Immature natural killer cell (primary cell): Measurements from ENCODE around the gene CPEB3. TPM values are rescaled to one million over a fixed set of nuclear protein-coding genes. Genes with fewer than 3 reads are reported as not detected.
"Not testable (repeated sequence)": the region's sequence is repeated elsewhere in the genome, so short reads cannot be mapped to it uniquely, and the experiment has no call there.

Source experiments
- DNase-seq, 3 donors: peaks; one replicate each; pipeline ENCODE4 v3.0.0; 2022; ENCODE audit warnings: mixed read lengths in 1 of 3
- H3K27ac Mint-ChIP-seq, 6 donors: one replicate each; pipeline ENCODE4 v1.8.0; 2020; ENCODE audit warnings: mixed read lengths in 6 of 6, mild to moderate bottlenecking in 5 of 6, inconsistent platforms in 4 of 6, moderate library complexity in 3 of 6
- H3K27me3 Mint-ChIP-seq, 3 donors: one replicate each; pipeline ENCODE4 v1.8.0; 2020 to 2021; ENCODE audit warnings: low read depth in 3 of 3, mild to moderate bottlenecking in 3 of 3, mixed read lengths in 3 of 3, moderate library complexity in 3 of 3, inconsistent platforms in 1 of 3
- H3K36me3 Mint-ChIP-seq, 3 donors: one replicate each; pipeline ENCODE4 v1.8.0; 2020; ENCODE audit warnings: mixed read lengths in 3 of 3, inconsistent platforms in 2 of 3, mild to moderate bottlenecking in 2 of 3
- H3K4me1 Mint-ChIP-seq, 2 donors: one replicate each; pipeline ENCODE4 v1.8.0; 2020; ENCODE audit warnings: inconsistent platforms in 2 of 2, mild to moderate bottlenecking in 2 of 2, mixed read lengths in 2 of 2, moderate library complexity in 1 of 2
- H3K4me3 Mint-ChIP-seq, 5 donors: one replicate each; pipeline ENCODE4 v1.8.0; 2020; ENCODE audit warnings: mild to moderate bottlenecking in 5 of 5, mixed read lengths in 5 of 5, inconsistent platforms in 3 of 5, moderate library complexity in 3 of 5
- H3K9me3 Mint-ChIP-seq, 6 donors: one replicate each; pipeline ENCODE4 v1.8.0; 2020; ENCODE audit warnings: mild to moderate bottlenecking in 6 of 6, mixed read lengths in 6 of 6, inconsistent platforms in 4 of 6, moderate library complexity in 3 of 6
- polyA plus RNA-seq, 3 donors: library from polyadenylated mRNA; unstranded; fragments of 300-500 nt; fragmentation: Illumina TruSeq; gene quantifications; one replicate each; pipeline ENCODE4 v1.2.3, GENCODE V29; 2021

Gene CPEB3
- polyA plus RNA-seq = 1 to 10 TPM in 1 of 3 donors, under 1 TPM in 1, not detected in 1; 0.63 to 1.1 TPM

DNA sequence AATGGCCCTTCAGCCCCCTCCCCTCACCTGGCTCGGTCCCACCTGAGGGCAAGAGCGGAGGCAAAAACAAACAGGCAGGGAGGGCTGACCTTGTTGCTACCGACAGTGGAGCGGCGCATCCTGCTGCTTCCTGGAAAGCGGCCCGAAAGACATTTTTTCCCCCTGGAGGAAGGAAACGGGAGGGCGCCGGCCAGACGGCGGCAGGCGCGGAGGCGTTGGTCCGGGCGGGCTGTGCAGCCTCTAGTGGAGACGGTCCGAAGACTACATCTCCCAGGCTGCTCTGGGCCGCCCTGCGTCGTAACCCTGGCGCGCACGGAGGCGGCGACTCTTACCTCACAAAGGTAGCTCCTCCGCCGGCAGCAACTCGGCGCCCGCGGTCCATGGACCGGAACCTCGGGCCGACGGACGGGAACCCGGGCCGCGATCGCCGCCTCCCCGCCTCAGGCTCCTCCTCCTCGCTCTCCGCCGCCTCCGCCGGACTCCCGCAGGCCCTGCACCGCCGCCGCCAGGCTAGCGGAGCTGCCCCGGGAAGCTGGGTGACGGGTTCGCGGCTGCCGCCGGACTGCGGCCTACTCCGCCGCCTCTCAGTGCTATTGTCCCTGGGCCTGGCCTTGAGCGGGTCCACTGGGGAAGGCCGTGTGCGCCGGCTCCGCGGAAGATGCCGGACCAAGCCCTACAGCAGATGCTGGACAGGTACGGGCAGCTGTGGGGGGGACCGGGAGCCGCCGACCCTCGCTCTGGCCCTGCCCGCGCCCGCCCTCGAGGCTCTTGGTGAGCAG is at the start of gene CPEB3, which contains the start of gene MARCHF5:
Gene CPEB3 (minus strand): TSS at position 242 of the 779 bp plus-strand sequence. CDS start 50,728 bp downstream, outside the sequence.
Gene MARCHF5 (plus strand): TSS at position 331 of the 779 bp plus-strand sequence. CDS start 328 bp downstream, at position 659.
- H3K36me3 Mint-ChIP-seq = no peaks in the 10 kb centered on the region
- no peaks in the 10 kb centered on the region for H3K9me3 Mint-ChIP-seq
- H3K4me1 Mint-ChIP-seq = peaks cover 31 to 40% of the 10 kb centered on the region in 2 donors
- H3K4me3 Mint-ChIP-seq = peak within 1 kb of the TSS; percentile 89 to 98 (median 95)
- DNase-seq = peak; percentile 90 to 91 (median 91)
- peaks cover 2 to 7% (median 3%) of the 10 kb centered on the region in 3 donors for H3K27me3 Mint-ChIP-seq
- peak within 1 kb of the TSS; percentile 74 to 93 (median 90) for H3K27ac Mint-ChIP-seq

DNA sequence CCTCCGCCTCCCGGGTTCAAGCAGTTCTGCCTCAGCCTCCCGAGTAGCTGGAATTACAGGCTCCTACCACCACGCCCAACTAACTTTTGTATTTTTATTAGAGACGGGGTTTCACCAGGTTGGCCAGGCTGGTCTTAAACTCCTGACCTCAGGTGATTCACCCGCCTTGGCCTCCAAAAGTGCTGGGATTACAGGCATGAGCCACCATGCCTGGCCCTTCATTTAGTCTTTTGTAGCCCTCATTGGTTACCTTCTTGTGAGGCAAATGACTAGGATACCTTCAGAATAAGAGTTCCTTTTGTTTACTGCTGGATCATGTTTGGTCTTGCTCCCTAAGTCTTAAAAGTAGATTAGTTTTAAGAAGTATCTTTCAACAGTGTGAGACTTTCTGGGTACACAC is 39.0 kb upstream of the CPEB3 start:
- H3K4me1 Mint-ChIP-seq = peaks cover 28 to 48% of the 10 kb centered on the region in 2 donors

DNA sequence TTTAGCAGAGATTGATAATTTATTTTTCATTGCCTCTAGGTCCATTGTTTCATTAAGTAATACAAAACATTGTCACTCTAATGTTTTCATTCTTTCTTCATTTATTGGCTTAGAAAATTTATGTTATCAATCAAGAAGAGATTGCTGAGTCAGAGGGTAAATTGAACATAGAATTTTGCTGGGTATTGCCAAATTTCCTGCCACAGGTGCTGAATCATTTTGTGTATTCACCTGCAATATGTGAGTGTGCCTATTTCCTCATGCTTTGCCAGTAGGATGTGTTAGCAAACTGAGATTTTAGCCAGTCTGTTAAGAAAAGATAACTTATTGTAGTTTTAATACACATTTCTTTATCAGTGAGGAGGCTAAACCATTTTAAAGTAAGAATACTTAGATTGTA is 38.1 kb upstream of the CPEB3 start:
- no peaks in the 10 kb centered on the region for H3K27me3 Mint-ChIP-seq
- no peak overlapping the region for H3K27ac Mint-ChIP-seq
- no peak overlapping the region for H3K4me3 Mint-ChIP-seq
- H3K9me3 Mint-ChIP-seq = no peaks in the 10 kb centered on the region
- no peaks in the 10 kb centered on the region for H3K36me3 Mint-ChIP-seq
- peaks cover 30 to 57% of the 10 kb centered on the region in 2 donors for H3K4me1 Mint-ChIP-seq
- no peak for DNase-seq

More for the DNA sequence above, 39.0 kb upstream of the CPEB3 start:
- H3K27me3 Mint-ChIP-seq, H3K36me3 Mint-ChIP-seq, H3K9me3 Mint-ChIP-seq, DNase-seq, H3K4me3 Mint-ChIP-seq: not testable (repeated sequence)
- H3K27ac Mint-ChIP-seq = peak overlapping the region in 1 of 6 donors; percentile 12

DNA sequence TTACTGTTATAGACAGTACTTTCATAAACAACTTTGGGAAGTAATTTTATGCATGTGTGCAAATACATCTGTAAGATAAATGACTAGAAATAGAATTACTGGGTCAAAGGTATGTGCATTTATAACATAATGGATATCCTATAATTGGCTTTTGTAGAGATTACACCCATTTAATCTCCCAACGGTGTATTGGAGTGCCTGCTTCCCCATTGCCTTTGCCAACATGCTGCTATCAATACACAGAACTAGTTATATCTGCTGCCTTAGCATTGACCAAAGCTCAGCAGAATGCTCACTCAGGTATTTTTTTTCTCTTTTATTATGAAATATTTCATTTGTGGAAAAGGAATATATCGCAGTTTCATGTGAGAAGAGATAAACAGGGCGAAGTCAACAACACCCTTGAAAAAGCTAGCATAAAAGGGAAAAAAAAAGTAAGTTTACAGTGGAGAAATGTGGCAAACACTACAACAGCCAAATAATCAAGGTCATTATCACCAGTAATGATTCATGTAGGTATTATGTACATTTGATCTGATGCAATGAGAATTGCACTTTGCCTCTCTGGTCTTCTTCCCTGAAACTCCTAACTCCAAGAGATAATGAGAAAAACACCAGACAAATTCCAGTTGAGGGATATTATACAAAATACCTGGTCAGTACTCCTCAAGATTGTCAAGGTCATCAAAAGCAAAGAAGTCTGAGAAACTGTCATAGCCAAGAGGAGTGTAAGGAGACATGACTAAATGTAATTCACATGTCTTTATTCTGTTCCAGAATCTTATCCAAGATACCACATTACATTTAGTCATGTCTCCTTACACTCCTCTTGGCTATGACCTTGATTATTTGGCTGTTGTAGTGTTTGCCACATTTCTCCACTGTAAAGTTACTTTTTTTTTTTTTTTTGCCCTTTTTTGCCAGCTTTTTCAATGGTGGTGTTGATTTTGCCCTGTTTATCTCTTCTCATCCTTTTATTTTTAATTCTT is 36.9 kb upstream of the CPEB3 start:
- Mint-ChIP-seq H3K27me3 (no peaks in the 10 kb centered on the region), H3K36me3 (no peaks in the 10 kb centered on the region), H3K4me1 (peaks cover 42 to 69% of the 10 kb centered on the region in 2 donors), H3K4me3 (no peak overlapping the region), H3K9me3 (no peaks in the 10 kb centered on the region), H3K27ac (no peak overlapping the region)
- DNase-seq = no peak

DNA sequence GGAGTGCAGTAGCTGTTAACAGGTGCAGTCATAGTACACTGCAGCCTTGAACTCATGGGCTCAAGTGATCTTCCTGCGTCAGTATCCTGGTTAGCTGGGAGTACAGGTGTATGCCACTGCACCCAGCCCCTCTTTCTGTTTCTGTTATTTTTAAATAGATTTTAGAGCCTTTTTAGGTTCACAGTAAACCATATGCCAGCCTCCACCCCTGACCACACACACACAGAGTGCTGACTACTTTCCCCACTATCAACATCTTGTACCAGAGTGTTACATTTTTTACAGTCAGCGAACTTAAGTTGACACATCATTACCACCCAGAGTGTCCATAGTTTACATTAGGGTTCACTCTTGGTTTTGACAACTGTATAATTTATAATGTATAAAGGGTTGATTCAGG is 32.2 kb upstream of the CPEB3 start:
- Mint-ChIP-seq H3K27ac (peak overlapping the region; percentile 18 to 62 (median 36)), H3K4me3 (peak overlapping the region; percentile 7 to 62 (median 32)), H3K4me1 (peaks cover 41 to 68% of the 10 kb centered on the region in 2 donors), H3K9me3 (no peaks in the 10 kb centered on the region), H3K36me3 (peaks cover 0 to 7% (median 0%) of the 10 kb centered on the region in 3 donors), H3K27me3 (no peaks in the 10 kb centered on the region)
- peak; percentile 11 to 39 (median 33) for DNase-seq

DNA sequence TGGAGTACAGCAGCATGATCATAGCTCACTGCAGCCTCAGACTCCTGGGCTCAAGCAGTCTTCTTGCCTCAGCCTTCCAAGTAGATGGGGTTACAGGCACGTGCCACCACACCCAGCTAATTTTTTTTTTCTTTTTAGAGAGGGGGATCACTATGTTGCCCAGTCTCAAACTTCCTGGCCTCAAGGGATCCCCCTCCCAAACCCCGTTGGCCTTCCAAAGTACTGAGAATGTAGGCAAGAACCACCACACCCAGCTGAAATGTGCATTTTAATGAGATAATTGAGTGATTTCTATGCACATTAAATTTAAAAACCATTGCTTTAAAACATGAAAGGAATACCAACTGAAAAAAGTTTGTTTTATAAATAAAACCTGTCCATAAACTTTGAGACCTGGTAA is 25.7 kb upstream of the CPEB3 start:
- Mint-ChIP-seq H3K4me1 (peaks cover 5 to 47% of the 10 kb centered on the region in 2 donors), H3K4me3 (no peak overlapping the region), H3K27me3 (peaks cover 0 to 2% (median 0%) of the 10 kb centered on the region in 3 donors), H3K9me3 (no peaks in the 10 kb centered on the region), H3K36me3 (peaks cover 0 to 20% (median 9%) of the 10 kb centered on the region in 3 donors), H3K27ac (peak overlapping the region in 2 of 6 donors; percentile 17 to 42)
- no peak for DNase-seq

GRCh38 chr10:92313750-92314149 is 22.9 kb upstream of the CPEB3 start:
- Mint-ChIP-seq H3K27ac (no peak overlapping the region), H3K27me3 (peaks cover 0 to 2% (median 0%) of the 10 kb centered on the region in 3 donors), H3K4me3 (no peak overlapping the region), H3K4me1 (peaks cover 6 to 57% of the 10 kb centered on the region in 2 donors), H3K36me3 (peaks cover 3 to 19% (median 9%) of the 10 kb centered on the region in 3 donors), H3K9me3 (no peaks in the 10 kb centered on the region)
- no peak for DNase-seq

GRCh38 chr10:92309272-92309671 is 18.4 kb upstream of the CPEB3 start:
- Mint-ChIP-seq H3K27me3 (peaks cover 0 to 2% (median 1%) of the 10 kb centered on the region in 3 donors), H3K27ac (no peak overlapping the region), H3K4me3 (no peak overlapping the region), H3K4me1 (peaks cover 11 to 64% of the 10 kb centered on the region in 2 donors), H3K9me3 (no peaks in the 10 kb centered on the region), H3K36me3 (peaks cover 3 to 16% (median 9%) of the 10 kb centered on the region in 3 donors)
- no peak for DNase-seq

DNA sequence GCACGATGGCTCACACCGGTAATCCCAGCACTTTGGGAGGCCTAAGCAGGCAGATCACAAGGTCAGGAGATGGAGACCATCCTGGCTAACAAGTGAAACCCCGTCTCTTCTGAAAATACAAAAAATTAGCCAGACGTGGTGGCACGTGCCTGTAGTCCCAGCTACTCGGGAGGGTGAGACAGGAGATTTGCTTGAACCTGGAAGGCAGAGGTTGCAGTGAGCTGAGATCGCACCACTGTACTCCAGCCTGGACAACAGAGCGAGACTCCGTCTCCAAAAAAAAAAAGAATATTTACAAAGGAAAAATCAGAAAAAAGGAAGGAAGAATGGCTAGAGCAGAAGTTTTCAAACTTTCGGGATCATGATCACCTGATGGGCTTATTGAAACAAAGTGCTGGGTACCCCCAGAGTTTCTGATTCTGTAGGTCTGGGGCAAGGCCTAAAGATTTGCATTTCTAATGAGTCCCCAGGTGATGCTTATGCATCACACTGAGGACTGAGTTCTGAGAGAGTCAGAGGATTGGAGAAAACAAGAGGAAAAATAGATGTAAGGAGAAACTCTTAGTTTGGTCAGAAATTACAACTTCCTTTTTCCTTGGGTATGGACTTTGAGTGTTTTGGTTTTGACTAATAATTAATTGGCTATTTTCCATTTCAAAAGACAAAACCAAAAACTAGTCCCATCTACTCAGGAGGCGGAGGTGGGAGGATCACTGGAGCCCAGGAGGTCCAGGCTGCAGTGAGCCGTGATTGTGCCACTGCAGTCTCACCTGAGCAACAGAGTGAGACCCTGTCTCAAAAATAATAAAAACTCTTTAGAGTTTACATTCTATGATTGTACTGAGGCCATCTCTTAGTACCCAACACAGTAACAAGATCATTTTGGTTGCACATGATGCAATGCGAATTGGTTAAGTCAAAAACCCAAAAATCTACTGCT is 14.5 kb upstream of the CPEB3 start:
- no peaks in the 10 kb centered on the region for H3K36me3 Mint-ChIP-seq
- DNase-seq = no peak
- no peaks in the 10 kb centered on the region for H3K9me3 Mint-ChIP-seq
- peaks cover 0 to 1% (median 0%) of the 10 kb centered on the region in 3 donors for H3K27me3 Mint-ChIP-seq
- H3K4me3 Mint-ChIP-seq = no peak overlapping the region
- no peak overlapping the region for H3K27ac Mint-ChIP-seq
- peaks cover 32 to 72% of the 10 kb centered on the region in 2 donors for H3K4me1 Mint-ChIP-seq

- H3K4me1 Mint-ChIP-seq = peaks cover 37 to 70% of the 10 kb centered on the region in 2 donors
Observed at GRCh38 chr10:92304061-92304460, 13.2 kb upstream of the CPEB3 start.

DNA sequence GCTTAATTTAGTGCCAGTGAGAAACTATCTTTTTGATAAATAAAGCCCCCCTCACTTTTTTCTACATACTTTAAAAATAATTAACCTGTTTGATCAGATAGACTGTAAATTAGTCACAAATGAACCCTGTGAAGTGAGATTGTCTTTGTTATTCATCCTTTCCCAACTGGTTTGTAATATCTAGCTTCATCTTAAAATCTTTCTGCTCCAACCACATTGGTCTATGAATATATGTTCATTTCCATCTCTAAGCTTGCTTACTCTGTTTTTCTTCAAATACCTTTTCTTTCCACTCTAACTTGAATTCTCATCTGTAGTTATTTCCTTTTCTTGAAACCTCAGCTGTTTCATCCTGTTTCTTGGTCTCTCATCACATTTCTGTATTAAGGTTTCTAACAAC is 12.2 kb upstream of the CPEB3 start:
- Mint-ChIP-seq H3K4me3 (peak overlapping the region in 1 of 5 donors; percentile 5), H3K27me3 (no peaks in the 10 kb centered on the region), H3K9me3 (no peaks in the 10 kb centered on the region), H3K36me3 (peaks cover 0 to 3% (median 0%) of the 10 kb centered on the region in 3 donors), H3K4me1 (peaks cover 36 to 78% of the 10 kb centered on the region in 2 donors), H3K27ac (peak overlapping the region in 3 of 6 donors; percentile 1 to 54 (median 31))
- no peak for DNase-seq

More at GRCh38 chr10:92304061-92304460, 13.2 kb upstream of the CPEB3 start:
- Mint-ChIP-seq H3K4me3 (no peak overlapping the region), H3K27ac (no peak overlapping the region), H3K9me3 (no peaks in the 10 kb centered on the region), H3K36me3 (no peaks in the 10 kb centered on the region), H3K27me3 (peaks cover 0 to 1% (median 0%) of the 10 kb centered on the region in 3 donors)
- no peak for DNase-seq

GRCh38 chr10:92298487-92298886 is 7.6 kb upstream of the CPEB3 start:
- H3K4me1 Mint-ChIP-seq = peaks cover 44 to 73% of the 10 kb centered on the region in 2 donors
- no peaks in the 10 kb centered on the region for H3K9me3 Mint-ChIP-seq
- no peak for DNase-seq
- no peaks in the 10 kb centered on the region for H3K27me3 Mint-ChIP-seq
- no peak overlapping the region for H3K27ac Mint-ChIP-seq
- H3K4me3 Mint-ChIP-seq = no peak overlapping the region
- peaks cover 0 to 4% (median 0%) of the 10 kb centered on the region in 3 donors for H3K36me3 Mint-ChIP-seq
